ENCODE data around the gene TAF1.
"Not testable (repeated sequence)": the region's sequence is repeated elsewhere in the genome, so short reads cannot be mapped to it uniquely, and the experiment has no call there.

Gene TAF1

DNA sequence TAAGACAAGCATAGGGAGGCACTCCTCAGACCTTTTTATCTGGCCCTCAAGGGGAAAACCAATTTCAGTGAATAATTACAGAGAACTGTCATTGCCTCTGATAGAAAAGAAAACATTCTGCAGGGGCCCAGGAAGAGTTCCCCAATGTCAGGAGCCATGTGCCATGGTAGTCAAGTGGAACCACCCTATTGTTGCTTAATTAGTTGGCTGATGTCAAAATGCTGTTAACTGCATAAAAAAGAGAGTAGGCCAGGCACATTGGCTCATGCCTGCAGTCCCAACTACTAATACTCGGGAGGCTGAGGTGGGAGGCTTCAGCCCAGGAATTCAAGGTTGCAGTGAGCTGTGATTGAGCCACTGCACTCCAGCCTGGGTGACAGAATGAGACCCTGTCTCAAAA, 138.2 kb downstream of the TAF1 start:
- DNase-seq (ENCODE audit: low read depth), result no peak

DNA sequence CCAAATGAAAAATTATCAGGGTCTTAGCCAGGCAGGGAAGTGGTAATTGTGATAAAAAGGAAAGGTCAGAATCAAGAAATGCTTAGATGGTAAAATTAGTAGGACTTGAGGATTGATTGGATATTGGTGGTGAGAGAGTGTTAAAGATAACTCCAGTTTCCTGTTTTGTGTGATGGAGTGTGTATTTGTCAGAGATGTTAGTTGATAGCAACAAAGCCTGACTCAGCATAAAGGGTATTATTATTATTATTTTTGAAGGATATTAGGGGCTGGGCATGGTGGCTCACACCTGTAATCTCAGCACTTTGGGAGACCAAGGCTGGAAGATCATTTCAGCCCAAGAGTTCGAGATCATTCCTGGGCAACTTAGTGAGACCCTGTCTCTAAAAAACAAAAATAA, 143.1 kb downstream of the TAF1 start:
- DNase-seq (ENCODE audit: low read depth), result no peak

DNA sequence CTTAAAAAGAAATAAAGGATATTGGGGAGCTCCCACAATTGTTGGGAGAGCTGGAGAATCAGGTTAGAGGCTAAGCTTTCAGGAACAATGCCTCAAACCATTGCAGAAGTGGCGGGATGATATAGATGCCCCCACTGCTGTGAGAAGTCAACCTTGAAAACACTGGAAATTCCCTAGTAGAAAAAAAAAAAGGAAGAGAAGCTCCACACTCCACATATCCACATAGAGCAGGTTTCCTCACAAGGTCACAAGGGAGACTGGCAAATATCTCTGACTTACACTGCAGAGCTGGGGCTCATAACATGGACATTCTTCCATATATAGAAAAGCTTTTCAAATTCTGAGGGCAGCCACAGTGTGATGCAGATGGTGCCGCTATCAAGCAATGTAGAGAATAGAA, 144.0 kb downstream of the TAF1 start:
- DNase-seq (ENCODE audit: low read depth), result no peak

DNA sequence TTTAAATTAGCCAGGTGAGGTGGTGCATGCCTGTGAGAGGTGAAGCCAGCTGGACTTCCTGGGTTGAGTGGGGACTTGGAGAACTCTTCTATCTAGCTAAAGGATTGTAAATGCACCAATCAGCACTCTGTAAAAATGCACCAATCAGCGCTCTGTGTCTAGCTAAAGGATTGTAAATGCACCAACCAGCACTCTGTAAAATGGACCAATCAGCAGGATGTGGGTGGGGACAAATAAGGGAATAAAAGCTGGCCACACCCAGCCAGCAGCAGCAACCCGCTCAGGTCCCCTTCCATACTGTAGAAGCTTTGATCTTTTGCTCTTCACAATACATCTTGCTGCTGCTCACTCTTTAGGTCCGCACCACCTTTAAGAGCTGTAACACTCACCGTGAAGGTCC, 147.6 kb downstream of the TAF1 start:
- DNase-seq (ENCODE audit: low read depth), result not testable (repeated sequence)

DNA sequence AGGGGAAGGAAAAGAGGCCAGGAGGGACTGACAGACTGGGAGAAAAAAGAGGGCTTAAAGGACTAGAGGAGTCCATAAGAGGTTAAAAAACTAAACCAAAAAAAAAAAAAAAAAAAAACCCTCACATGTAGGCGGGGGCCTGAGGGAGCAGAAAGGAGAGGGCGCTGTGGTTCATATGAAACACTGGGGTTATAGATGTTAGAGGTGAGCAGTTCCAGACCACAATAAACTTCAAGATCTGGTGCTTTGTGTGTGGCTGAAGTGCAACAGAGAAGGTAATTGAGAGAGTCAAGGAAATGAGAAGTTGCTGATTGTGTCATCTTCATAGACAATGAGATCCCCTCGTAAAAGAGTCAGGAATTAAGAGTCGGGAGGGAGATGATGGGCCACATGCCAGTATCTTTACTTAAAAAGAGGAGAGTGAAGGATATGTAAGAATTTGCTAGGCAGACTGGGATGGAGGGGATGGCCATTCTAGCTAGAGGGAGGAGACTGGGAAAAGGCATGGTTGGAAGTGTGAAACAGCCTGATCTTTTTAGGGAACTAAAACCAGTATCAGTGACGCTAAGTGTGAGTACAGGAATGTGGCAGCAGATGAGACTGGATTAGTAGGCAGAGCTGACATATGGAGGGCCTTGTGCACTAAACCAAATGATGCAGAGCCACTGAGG, 148.3 kb downstream of the TAF1 start:
- DNase-seq (ENCODE audit: low read depth), result no peak

DNA sequence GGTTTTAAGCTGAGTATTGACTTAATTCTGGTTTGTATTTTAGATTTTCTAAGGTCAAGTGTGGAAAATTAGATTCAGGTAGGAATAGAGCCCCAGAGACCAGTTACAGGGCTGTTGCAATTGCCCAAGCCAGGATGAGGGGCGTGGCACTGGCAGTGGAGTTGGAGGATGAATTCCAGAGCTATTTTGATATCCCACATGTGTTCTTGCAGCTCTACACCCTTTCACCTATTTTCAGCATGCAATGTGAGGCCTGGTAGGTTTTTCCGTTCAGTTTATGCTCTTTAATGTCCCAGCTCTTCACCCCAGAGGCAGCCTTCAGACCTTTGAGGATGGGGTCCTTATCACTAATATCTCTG, 148.9 kb downstream of the TAF1 start:
- peak; percentile 39 for DNase-seq (ENCODE audit: low read depth)

Measured in fibroblast of the conjunctiva (primary cell).